Breast epithelium (tissue), 3 donors: ENCODE data around the gene RBPMS2.

Experiments
- POLR2A ChIP-seq: fragments of 450-650 bp; IDR thresholded peaks from one replicate; pipeline ENCODE4 v1.6.1; 2016; ENCODE audit warnings: antibody characterized with exemption, mild to moderate bottlenecking, moderate library complexity
- TF ChIP-seq, protein P1 (sequence below), 3 donors: fragments of 450-650 bp; IDR thresholded peaks; one replicate each; pipeline ENCODE4 v1.5.1; 2016 to 2017; ENCODE audit warnings: antibody characterized with exemption in 3 of 3, mild to moderate bottlenecking in 3 of 3, moderate library complexity in 3 of 3

GRCh38 chr15:64695561-64695992 lies 79.8 kb downstream of the RBPMS2 start:
- TF ChIP-seq, protein P1, sequence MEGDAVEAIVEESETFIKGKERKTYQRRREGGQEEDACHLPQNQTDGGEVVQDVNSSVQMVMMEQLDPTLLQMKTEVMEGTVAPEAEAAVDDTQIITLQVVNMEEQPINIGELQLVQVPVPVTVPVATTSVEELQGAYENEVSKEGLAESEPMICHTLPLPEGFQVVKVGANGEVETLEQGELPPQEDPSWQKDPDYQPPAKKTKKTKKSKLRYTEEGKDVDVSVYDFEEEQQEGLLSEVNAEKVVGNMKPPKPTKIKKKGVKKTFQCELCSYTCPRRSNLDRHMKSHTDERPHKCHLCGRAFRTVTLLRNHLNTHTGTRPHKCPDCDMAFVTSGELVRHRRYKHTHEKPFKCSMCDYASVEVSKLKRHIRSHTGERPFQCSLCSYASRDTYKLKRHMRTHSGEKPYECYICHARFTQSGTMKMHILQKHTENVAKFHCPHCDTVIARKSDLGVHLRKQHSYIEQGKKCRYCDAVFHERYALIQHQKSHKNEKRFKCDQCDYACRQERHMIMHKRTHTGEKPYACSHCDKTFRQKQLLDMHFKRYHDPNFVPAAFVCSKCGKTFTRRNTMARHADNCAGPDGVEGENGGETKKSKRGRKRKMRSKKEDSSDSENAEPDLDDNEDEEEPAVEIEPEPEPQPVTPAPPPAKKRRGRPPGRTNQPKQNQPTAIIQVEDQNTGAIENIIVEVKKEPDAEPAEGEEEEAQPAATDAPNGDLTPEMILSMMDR (IDR thresholded peaks at IDR 0.05) = no peak
- no peak for TF ChIP-seq POLR2A
